HUES48 (cell line): ENCODE measurements around the gene SPI1.

Experiments used
- H3K27ac ChIP-seq: one replicate; pipeline ENCODE4 v1.7.0; 2013; ENCODE audit warnings: low read depth, low read length, inconsistent platforms
- H3K27me3 ChIP-seq: 2 replicates; pipeline ENCODE4 v1.6.1; 2013; ENCODE audit warnings: mild to moderate bottlenecking, low read length; ENCODE audit not compliant: control insufficient read depth, insufficient read depth
- H3K36me3 ChIP-seq: 2 replicates; pipeline ENCODE4 v1.6.1; 2013; ENCODE audit warnings: low read length; ENCODE audit not compliant: control insufficient read depth, insufficient read depth
- H3K4me1 ChIP-seq: 2 replicates; pipeline ENCODE4 v1.6.1; 2013; ENCODE audit warnings: mild to moderate bottlenecking, low read length; ENCODE audit not compliant: control insufficient read depth, insufficient read depth
- H3K4me3 ChIP-seq: 2 replicates; pipeline ENCODE4 v1.5.1; 2013; ENCODE audit warnings: mild to moderate bottlenecking, low read depth, low read length
- H3K9ac ChIP-seq: 2 replicates; pipeline ENCODE4 v1.6.1; 2013; ENCODE audit warnings: mild to moderate bottlenecking, low read depth, low read length, moderate library complexity
- H3K9me3 ChIP-seq: 2 replicates; pipeline ENCODE4 v1.6.1; 2013; ENCODE audit warnings: low read length; ENCODE audit not compliant: control insufficient read depth, insufficient read depth

Gene SPI1

GRCh38 chr11:47403135-47403534 is 24.8 kb upstream of the SPI1 start:
- Histone ChIP-seq H3K4me3 (no peak overlapping the region), H3K36me3 (no peaks in the 10 kb centered on the region), H3K4me1 (peaks cover 34% of the 10 kb centered on the region), H3K27ac (no peak overlapping the region), H3K27me3 (no peaks in the 10 kb centered on the region), H3K9ac (no peak overlapping the region), H3K9me3 (no peaks in the 10 kb centered on the region)

- H3K9me3 ChIP-seq: no peaks in the 10 kb centered on the region
- H3K36me3 ChIP-seq: no peaks in the 10 kb centered on the region
- peak overlapping the region; percentile 35 for H3K9ac ChIP-seq
- peak overlapping the region; percentile 76 for H3K27ac ChIP-seq
- H3K4me3 ChIP-seq: peak overlapping the region; percentile 52
- H3K4me1 ChIP-seq: peaks cover 27% of the 10 kb centered on the region
- no peaks in the 10 kb centered on the region for H3K27me3 ChIP-seq
Measured at GRCh38 chr11:47400768-47401279, 22.5 kb upstream of the SPI1 start.

- Histone ChIP-seq H3K27me3 (no peaks in the 10 kb centered on the region), H3K27ac (peak overlapping the region; percentile 76), H3K4me3 (peak overlapping the region; percentile 52), H3K4me1 (peaks cover 27% of the 10 kb centered on the region), H3K9me3 (no peaks in the 10 kb centered on the region), H3K9ac (peak overlapping the region; percentile 35), H3K36me3 (no peaks in the 10 kb centered on the region)
Measured at GRCh38 chr11:47399860-47400767, 21.8 kb upstream of the SPI1 start.

- Histone ChIP-seq H3K36me3 (no peaks in the 10 kb centered on the region), H3K27me3 (no peaks in the 10 kb centered on the region), H3K9ac (no peak overlapping the region), H3K9me3 (no peaks in the 10 kb centered on the region), H3K4me1 (peaks cover 27% of the 10 kb centered on the region), H3K27ac (no peak overlapping the region), H3K4me3 (no peak overlapping the region)
Measured at GRCh38 chr11:47398551-47398950, 20.2 kb upstream of the SPI1 start.

GRCh38 chr11:47398011-47398410 is 19.7 kb upstream of the SPI1 start:
- no peak overlapping the region for H3K27ac ChIP-seq

GRCh38 chr11:47396049-47396320 is 17.6 kb upstream of the SPI1 start:
- Histone ChIP-seq H3K27ac (no peak overlapping the region), H3K4me3 (no peak overlapping the region), H3K4me1 (peaks cover 21% of the 10 kb centered on the region), H3K27me3 (no peaks in the 10 kb centered on the region), H3K9me3 (no peaks in the 10 kb centered on the region), H3K9ac (no peak overlapping the region), H3K36me3 (no peaks in the 10 kb centered on the region)

More at GRCh38 chr11:47398011-47398410, 19.7 kb upstream of the SPI1 start:
- Histone ChIP-seq H3K36me3 (no peaks in the 10 kb centered on the region), H3K4me3 (no peak overlapping the region), H3K9ac (no peak overlapping the region), H3K4me1 (peaks cover 27% of the 10 kb centered on the region), H3K27me3 (no peaks in the 10 kb centered on the region), H3K9me3 (no peaks in the 10 kb centered on the region)

GRCh38 chr11:47395223-47396048 is 17.1 kb upstream of the SPI1 start:
- H3K4me1 ChIP-seq: peaks cover 16% of the 10 kb centered on the region
- no peak overlapping the region for H3K4me3 ChIP-seq
- H3K27ac ChIP-seq: no peak overlapping the region
- H3K27me3 ChIP-seq: no peaks in the 10 kb centered on the region
- H3K9ac ChIP-seq: no peak overlapping the region
- H3K36me3 ChIP-seq: no peaks in the 10 kb centered on the region
- no peaks in the 10 kb centered on the region for H3K9me3 ChIP-seq

- Histone ChIP-seq H3K4me1 (peaks cover 13% of the 10 kb centered on the region), H3K4me3 (no peak overlapping the region), H3K27me3 (no peaks in the 10 kb centered on the region)
Measured at GRCh38 chr11:47394322-47395222, 16.2 kb upstream of the SPI1 start.

GRCh38 chr11:47394050-47394321 is 15.6 kb upstream of the SPI1 start:
- Histone ChIP-seq H3K27ac (no peak overlapping the region), H3K4me3 (no peak overlapping the region), H3K9me3 (no peaks in the 10 kb centered on the region), H3K27me3 (no peaks in the 10 kb centered on the region), H3K4me1 (peaks cover 10% of the 10 kb centered on the region), H3K36me3 (no peaks in the 10 kb centered on the region), H3K9ac (no peak overlapping the region)

More at GRCh38 chr11:47394322-47395222, 16.2 kb upstream of the SPI1 start:
- no peak overlapping the region for H3K9ac ChIP-seq
- no peaks in the 10 kb centered on the region for H3K9me3 ChIP-seq
- H3K36me3 ChIP-seq: no peaks in the 10 kb centered on the region
- H3K27ac ChIP-seq: no peak overlapping the region

- H3K27me3 ChIP-seq: no peaks in the 10 kb centered on the region
- no peaks in the 10 kb centered on the region for H3K9me3 ChIP-seq
- no peak overlapping the region for H3K4me3 ChIP-seq
- H3K36me3 ChIP-seq: no peaks in the 10 kb centered on the region
- no peak overlapping the region for H3K27ac ChIP-seq
- H3K9ac ChIP-seq: no peak overlapping the region
- peaks cover 7% of the 10 kb centered on the region for H3K4me1 ChIP-seq
Measured at GRCh38 chr11:47393163-47394049, 15.1 kb upstream of the SPI1 start.
